Tibial nerve (tissue), 4 donors: ENCODE measurements around the gene CRYBG1.

Experiments
- CTCF ChIP-seq, 5 experiments: fragments of 200-600 bp in 3 of 5; fragments of 450-650 bp in 2 of 5; sonication (generic) in 3 of 5; IDR thresholded peaks; one replicate each; pipeline ENCODE4 v1.5.1; 2016 to 2019; ENCODE audit warnings: antibody characterized with exemption in 5 of 5, mild to moderate bottlenecking in 3 of 5, moderate library complexity in 2 of 5
- EP300 ChIP-seq, 2 donors: sonication (generic); formaldehyde crosslinking; IDR thresholded peaks; one replicate each; pipeline ENCODE4 v1.6.1; 2017; ENCODE audit warnings: antibody characterized with exemption in 2 of 2, mild to moderate bottlenecking in 1 of 2
- POLR2A ChIP-seq, 2 donors: fragments of 450-650 bp; IDR thresholded peaks; one replicate each; pipeline ENCODE4 v1.6.1; 2017; ENCODE audit warnings: antibody characterized with exemption in 2 of 2, mild to moderate bottlenecking in 2 of 2, moderate library complexity in 2 of 2

GRCh38 chr6:106537662-106538061 is 177.1 kb downstream of the CRYBG1 start:
- no peak for TF ChIP-seq POLR2A (IDR thresholded peaks at IDR 0.05)
- no peak for TF ChIP-seq CTCF (IDR thresholded peaks at IDR 0.05)
- TF ChIP-seq EP300 (IDR thresholded peaks at IDR 0.05): no peak
